Adrenal gland (tissue), 5 donors: ENCODE data around the gene NTPCR.

Source experiments
- CTCF ChIP-seq, 6 experiments: fragments of 450-650 bp in 4 of 6; fragments of 200-600 bp in 2 of 6; sonication (generic) in 1 of 6; IDR thresholded peaks; 1 replicate in 5 of 6; 2 replicates in 1 of 6; pipeline versions ENCODE4 v1.5.1 to v1.8.0; 2016 to 2021; ENCODE audit warnings: antibody characterized with exemption in 6 of 6, mild to moderate bottlenecking in 2 of 6, moderate library complexity in 1 of 6
- POLR2A ChIP-seq, 2 donors: fragments of 450-650 bp; IDR thresholded peaks; one replicate each; pipeline ENCODE4 v1.6.1; 2017; ENCODE audit warnings: antibody characterized with exemption in 2 of 2, mild to moderate bottlenecking in 2 of 2, moderate library complexity in 1 of 2
- donor health status: DM: no; HTN: no; CAD: no.

- TF ChIP-seq CTCF (IDR thresholded peaks at IDR 0.05) (no peak), POLR2A (IDR thresholded peaks at IDR 0.05) (no peak)
Observed at GRCh38 chr1:232938926-232939325, 11.5 kb upstream of the NTPCR start.
